Measurements from ENCODE around the gene TTLL7.

Gene TTLL7

DNA sequence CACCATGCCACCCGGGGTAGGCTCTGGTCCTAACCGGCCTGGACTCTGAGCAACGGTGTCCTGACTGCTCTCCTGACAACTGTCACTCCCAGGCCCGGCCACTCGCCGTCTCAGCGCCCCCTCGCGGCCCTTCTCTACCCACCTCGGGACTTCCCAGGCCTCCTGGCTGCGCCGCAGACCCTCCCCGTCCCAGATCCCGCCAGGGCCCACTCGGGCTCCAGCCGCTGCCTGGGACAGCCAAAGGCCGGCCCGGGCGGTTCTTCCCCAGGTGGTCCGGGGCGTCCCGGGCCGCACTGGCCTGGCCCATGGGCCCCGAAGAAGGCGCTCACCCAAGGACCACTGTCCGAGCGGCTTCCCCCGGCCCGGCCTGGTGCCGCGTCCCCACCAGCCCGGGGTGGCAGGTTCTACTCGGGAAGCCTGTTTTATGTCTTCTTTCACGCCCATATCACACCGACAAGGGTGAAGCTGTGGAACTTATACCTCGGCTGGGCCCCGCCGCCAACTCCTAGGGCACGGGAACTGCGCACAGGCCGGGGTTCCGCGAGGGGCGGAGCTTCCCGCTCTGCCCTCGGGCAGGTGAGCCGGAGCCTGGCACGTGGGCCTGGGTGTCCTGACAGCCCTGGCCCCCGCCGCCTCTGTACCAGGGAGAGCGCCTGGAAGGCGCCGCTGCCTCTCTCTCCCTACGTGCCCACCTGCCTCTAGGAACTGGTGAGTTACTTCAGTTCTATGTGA is 138.3 kb downstream of the TTLL7 start:
- TF ChIP-seq, protein P1, sequence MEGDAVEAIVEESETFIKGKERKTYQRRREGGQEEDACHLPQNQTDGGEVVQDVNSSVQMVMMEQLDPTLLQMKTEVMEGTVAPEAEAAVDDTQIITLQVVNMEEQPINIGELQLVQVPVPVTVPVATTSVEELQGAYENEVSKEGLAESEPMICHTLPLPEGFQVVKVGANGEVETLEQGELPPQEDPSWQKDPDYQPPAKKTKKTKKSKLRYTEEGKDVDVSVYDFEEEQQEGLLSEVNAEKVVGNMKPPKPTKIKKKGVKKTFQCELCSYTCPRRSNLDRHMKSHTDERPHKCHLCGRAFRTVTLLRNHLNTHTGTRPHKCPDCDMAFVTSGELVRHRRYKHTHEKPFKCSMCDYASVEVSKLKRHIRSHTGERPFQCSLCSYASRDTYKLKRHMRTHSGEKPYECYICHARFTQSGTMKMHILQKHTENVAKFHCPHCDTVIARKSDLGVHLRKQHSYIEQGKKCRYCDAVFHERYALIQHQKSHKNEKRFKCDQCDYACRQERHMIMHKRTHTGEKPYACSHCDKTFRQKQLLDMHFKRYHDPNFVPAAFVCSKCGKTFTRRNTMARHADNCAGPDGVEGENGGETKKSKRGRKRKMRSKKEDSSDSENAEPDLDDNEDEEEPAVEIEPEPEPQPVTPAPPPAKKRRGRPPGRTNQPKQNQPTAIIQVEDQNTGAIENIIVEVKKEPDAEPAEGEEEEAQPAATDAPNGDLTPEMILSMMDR (conservative IDR thresholded peaks at IDR 0.05; ENCODE audit: low read depth, low read length), result peak; percentile 78
- peak overlapping the region; percentile 62 for H3K4me3 ChIP-seq (ENCODE audit: low read depth, low read length)
- DNase-seq (ENCODE audit: low read depth), result peak; percentile 42

DNA sequence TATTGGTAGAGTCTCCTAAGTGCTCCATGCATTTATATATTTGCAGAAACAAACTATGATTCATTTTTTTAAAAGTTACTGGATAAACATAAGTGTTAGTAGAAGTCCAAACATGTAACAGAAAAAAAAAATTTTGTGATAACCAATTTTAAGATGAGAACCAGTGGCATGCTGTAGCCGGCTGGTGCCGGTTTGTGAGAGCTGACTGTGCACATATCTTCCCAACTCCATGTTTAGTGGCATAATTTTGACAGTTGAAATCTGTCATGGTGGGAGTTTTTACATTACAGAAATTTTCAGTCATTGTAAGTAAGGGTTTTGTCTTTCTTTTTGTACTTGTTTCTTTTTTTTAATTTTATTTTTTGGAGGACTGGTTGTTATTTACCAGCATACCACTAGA is 141.2 kb downstream of the TTLL7 start:
- H3K4me3 ChIP-seq (ENCODE audit: low read depth, low read length), result no peak overlapping the region
- no peak for DNase-seq (ENCODE audit: low read depth)
- TF ChIP-seq, protein P1 (conservative IDR thresholded peaks at IDR 0.05; ENCODE audit: low read depth, low read length), result no peak

- no peak overlapping the region for H3K4me3 ChIP-seq (ENCODE audit: low read depth, low read length)
- DNase-seq (ENCODE audit: low read depth), result peak; percentile 63
- TF ChIP-seq, protein P1 (conservative IDR thresholded peaks at IDR 0.05; ENCODE audit: low read depth, low read length), result peak; percentile 38
Observed at GRCh38 chr1:83857103-83857502, 141.8 kb downstream of the TTLL7 start.

DNA sequence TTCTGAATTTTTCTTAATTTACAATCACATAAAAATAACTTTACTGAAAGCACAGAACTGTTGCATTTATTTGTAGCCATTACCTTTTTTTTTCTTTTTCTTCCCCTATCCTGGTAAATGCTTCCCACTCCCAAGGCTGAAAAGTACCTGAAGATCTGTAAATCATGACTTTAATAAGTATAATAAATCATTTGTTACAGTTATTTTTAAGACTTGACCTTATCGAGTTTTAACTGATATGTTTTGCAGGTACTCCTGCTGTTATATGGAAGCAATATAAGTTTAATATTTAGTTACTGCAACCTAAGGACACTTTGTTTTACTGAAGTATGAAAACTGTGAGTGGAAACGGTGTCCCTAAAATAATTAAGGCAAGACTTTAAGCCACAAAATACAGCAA is 142.6 kb downstream of the TTLL7 start:
- H3K4me3 ChIP-seq (ENCODE audit: low read depth, low read length), result no peak overlapping the region
- DNase-seq (ENCODE audit: low read depth), result no peak
- TF ChIP-seq, protein P1 (conservative IDR thresholded peaks at IDR 0.05; ENCODE audit: low read depth, low read length), result no peak

GRCh38 chr1:83854456-83854855 is 144.5 kb downstream of the TTLL7 start:
- TF ChIP-seq, protein P1 (conservative IDR thresholded peaks at IDR 0.05; ENCODE audit: low read depth, low read length), result no peak
- no peak for DNase-seq (ENCODE audit: low read depth)

GRCh38 chr1:83850834-83851233 is 148.1 kb downstream of the TTLL7 start:
- DNase-seq (ENCODE audit: low read depth), result no peak
- no peak overlapping the region for H3K4me3 ChIP-seq (ENCODE audit: low read depth, low read length)
- TF ChIP-seq, protein P1 (conservative IDR thresholded peaks at IDR 0.05; ENCODE audit: low read depth, low read length), result no peak

More at GRCh38 chr1:83854456-83854855, 144.5 kb downstream of the TTLL7 start:
- no peak overlapping the region for H3K4me3 ChIP-seq (ENCODE audit: low read depth, low read length)
